Natural killer cell (primary cell): ENCODE results near the gene KIAA0513. TPM values are rescaled to one million over a fixed set of nuclear protein-coding genes. Genes with fewer than 3 reads are reported as not detected.

Experiments used
- ATAC-seq, 3 donors: fragments of 150-1000 bp in 2 of 3; fragments of 200-7000 bp in 1 of 3; cut with Tn5 transposase; 1 replicate in 1 of 3; 2 replicates in 2 of 3; pipeline ENCODE4 v1.10.0; 2021; ENCODE audit warnings: mild to moderate bottlenecking in 2 of 3, moderate library complexity in 2 of 3
- DNase-seq, 2 donors: peaks; one replicate each; pipeline versions ENCODE4 v3.0.0 to v3.0.0-alpha.2; 2013 to 2021; ENCODE audit warnings: mixed read lengths in 1 of 2
- H3K27ac ChIP-seq: one replicate; pipeline ENCODE4 v1.5.1; 2013; ENCODE audit warnings: mild to moderate bottlenecking, low read length
- H3K27me3 ChIP-seq: one replicate; pipeline ENCODE4 v1.6.1; 2013; ENCODE audit warnings: low read length; ENCODE audit not compliant: control insufficient read depth, insufficient read depth
- H3K36me3 ChIP-seq: one replicate; pipeline ENCODE4 v1.6.1; 2013; ENCODE audit warnings: low read length; ENCODE audit not compliant: control insufficient read depth, insufficient read depth
- H3K4me1 ChIP-seq: one replicate; pipeline ENCODE4 v1.6.1; 2013; ENCODE audit warnings: low read length; ENCODE audit not compliant: control insufficient read depth, insufficient read depth
- H3K4me3 ChIP-seq: one replicate; pipeline ENCODE4 v1.5.1; 2013; ENCODE audit warnings: low read length
- H3K9me3 ChIP-seq: one replicate; pipeline ENCODE4 v1.6.1; 2013; ENCODE audit warnings: low read length; ENCODE audit not compliant: control insufficient read depth, insufficient read depth
- H3K27ac Mint-ChIP-seq, 2 donors: one replicate each; pipeline ENCODE4 v1.8.0; 2022; ENCODE audit warnings: mild to moderate bottlenecking in 2 of 2, mixed read lengths in 2 of 2, moderate library complexity in 1 of 2
- H3K27me3 Mint-ChIP-seq, 2 donors: one replicate each; pipeline ENCODE4 v1.8.0; 2022; ENCODE audit warnings: low read depth in 2 of 2, mixed read lengths in 2 of 2
- H3K36me3 Mint-ChIP-seq: one replicate; pipeline ENCODE4 v1.8.0; 2022; ENCODE audit warnings: mixed read lengths
- H3K4me1 Mint-ChIP-seq, 2 donors: one replicate each; pipeline ENCODE4 v1.8.0; 2022; ENCODE audit warnings: mixed read lengths in 2 of 2
- H3K4me3 Mint-ChIP-seq: one replicate; pipeline ENCODE4 v1.8.0; 2022; ENCODE audit warnings: mild to moderate bottlenecking, moderate library complexity, mixed read lengths
- H3K9me3 Mint-ChIP-seq, 2 donors: one replicate each; pipeline ENCODE4 v1.8.0; 2022; ENCODE audit warnings: mixed read lengths in 2 of 2
- CTCF ChIP-seq: fragments of 200-600 bp; IDR thresholded peaks from one replicate; pipeline ENCODE4 v1.8.0; 2022; ENCODE audit warnings: antibody characterized with exemption
- WGBS: methylation state at CpG from one replicate; pipeline ENCODE4 v1.1.7; 2013; ENCODE audit warnings: missing lambda C conversion rate; ENCODE audit not compliant: insufficient coverage; 5-methylcytosine and 5-hydroxymethylcytosine counted together
- intact Hi-C: fragments of 100-400 bp; cut with micrococcal nuclease; formaldehyde crosslinking; loops from one replicate; pipeline ENCODE4 v1.14.2; 2022
- total RNA-seq, 4 donors: library from RNA; stranded (reverse); fragments of 120-200 nt in 1 of 4; gene quantifications; one replicate each; pipeline versions ENCODE4 v1.2.3 to v1.2.4, GENCODE V29; 2013 to 2022

KIAA0513 gene
- total RNA-seq, 3 donors from 2014 or later (not counting 1 experiment from before 2014, with no cell fraction given), result 7.9 to 17.7 (median 12.1) TPM

DNA sequence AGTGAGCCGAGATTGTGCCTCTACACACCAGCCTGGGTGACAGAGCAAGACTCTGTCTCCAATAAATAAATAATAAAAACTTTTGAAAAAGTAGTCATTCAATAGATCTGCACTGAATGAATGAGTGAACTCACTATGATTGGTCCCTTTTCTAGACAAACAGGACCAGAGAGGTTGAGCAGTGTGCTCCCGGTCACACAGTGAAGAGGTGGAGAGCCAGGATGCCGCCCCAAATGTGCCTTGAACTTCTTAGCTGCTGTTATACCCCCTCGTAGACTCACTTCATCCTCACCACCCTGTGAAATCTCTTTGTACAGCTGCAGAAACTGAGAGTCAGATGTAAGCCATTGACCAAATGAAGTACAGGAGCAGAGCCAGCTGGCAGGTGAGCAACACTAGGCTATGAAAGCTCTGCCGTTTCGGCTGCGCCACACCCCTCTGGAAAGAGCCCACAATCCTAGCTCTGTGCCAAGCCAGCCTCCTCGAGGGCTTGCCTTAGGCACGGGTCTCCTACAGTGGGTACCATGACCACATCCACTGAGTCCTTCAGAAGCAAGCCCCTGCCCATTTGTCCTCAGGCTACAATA lies 7.8 kb upstream of the KIAA0513 start:
- H3K27ac Mint-ChIP-seq, result no peak overlapping the region
- Histone ChIP-seq H3K4me1 (peaks cover 7% of the 10 kb centered on the region), H3K4me3 (no peak overlapping the region), H3K27ac (no peak overlapping the region), H3K36me3 (no peaks in the 10 kb centered on the region), H3K9me3 (no peaks in the 10 kb centered on the region), H3K27me3 (no peaks in the 10 kb centered on the region)
- peaks cover 0 to 2% of the 10 kb centered on the region in 2 donors for H3K27me3 Mint-ChIP-seq
- H3K4me3 Mint-ChIP-seq, result no peak overlapping the region
- peaks cover 6 to 11% of the 10 kb centered on the region in 2 donors for H3K4me1 Mint-ChIP-seq
- intact Hi-C loops, result no loop called here
- no peaks in the 10 kb centered on the region for H3K9me3 Mint-ChIP-seq
- 89% methylated on average over 9 of the region's 9 CpGs for WGBS
- ATAC-seq (no peak), DNase-seq (no peak)
- no peak for TF ChIP-seq CTCF
- H3K36me3 Mint-ChIP-seq, result no peaks in the 10 kb centered on the region

DNA sequence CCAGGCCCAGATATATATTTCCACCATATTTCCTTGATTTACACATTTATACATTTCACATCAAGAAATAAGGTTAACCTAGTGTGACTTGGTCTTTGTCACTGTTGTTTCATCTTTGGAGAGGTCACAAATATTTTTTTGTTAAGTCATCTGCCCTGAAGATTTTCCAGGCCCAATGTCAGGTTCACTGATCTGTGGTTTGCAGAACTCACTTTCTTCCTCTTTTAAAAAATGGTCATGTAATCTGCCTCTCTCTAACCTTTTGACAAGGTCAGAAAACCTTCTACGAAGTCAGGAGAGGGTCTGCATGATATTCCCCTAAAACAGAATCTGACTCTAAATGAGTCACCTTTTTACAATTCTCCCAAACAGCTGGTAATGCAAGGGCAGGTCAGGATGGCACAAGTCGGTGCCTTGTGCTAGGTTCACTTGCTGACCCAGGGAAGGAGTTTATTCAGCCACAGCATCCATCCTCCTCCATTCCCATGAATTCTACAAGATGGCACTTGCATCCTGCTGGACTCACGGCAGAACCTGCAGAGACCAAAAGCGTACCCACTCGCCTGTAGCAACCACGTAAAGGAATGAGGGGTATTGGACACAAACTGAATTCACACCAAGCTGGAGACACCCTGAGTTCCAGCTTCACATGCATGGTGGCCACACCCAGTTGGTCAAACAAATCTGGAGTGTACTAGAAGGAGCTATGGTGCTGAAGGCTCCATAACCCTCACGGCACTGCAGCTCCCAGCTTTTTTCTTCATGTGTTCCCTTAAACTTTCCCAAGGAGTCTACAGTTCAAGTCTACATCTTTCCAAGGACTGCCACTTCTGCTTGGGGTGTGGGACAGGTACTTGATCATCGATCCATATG lies 1.6 kb upstream of the KIAA0513 start:
- H3K4me3 Mint-ChIP-seq, result peak overlapping the region; percentile 83
- H3K36me3 Mint-ChIP-seq, result no peaks in the 10 kb centered on the region
- no peaks in the 10 kb centered on the region for H3K27me3 Mint-ChIP-seq
- Histone ChIP-seq H3K36me3 (no peaks in the 10 kb centered on the region), H3K4me3 (no peak overlapping the region), H3K27ac (no peak overlapping the region), H3K27me3 (no peaks in the 10 kb centered on the region), H3K4me1 (peaks cover 29% of the 10 kb centered on the region), H3K9me3 (no peaks in the 10 kb centered on the region)
- H3K27ac Mint-ChIP-seq, result peak overlapping the region; percentile 79 to 97
- DNase-seq (no peak), ATAC-seq (no peak)
- 79% methylated on average over 8 of the region's 8 CpGs for WGBS
- no peak for TF ChIP-seq CTCF
- H3K9me3 Mint-ChIP-seq, result no peaks in the 10 kb centered on the region
- peaks cover 20 to 33% of the 10 kb centered on the region in 2 donors for H3K4me1 Mint-ChIP-seq
- intact Hi-C loops, result loop anchor here (5.0 kb wide), 1 partner anchor 61 kb away; no protein-coding TSS in a partner anchor

DNA sequence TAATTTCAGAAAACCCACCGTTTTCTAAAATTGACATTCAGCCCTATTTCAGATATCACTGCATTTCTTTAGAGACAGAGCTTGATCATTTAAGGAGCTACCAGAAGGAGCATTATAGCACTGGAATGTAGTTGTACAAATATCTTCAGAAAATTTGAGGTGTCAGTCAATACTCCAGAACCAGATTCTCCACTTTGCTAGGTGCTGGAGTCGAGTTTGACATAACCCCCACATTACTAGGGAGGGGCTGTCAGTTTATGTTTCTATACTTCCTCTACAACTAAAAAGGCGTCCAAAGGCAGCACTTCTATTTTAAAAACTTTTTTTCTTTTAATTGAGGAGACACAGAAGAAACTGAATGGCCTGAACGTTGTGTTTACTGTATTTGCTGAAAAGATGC lies 892 bp upstream of the KIAA0513 start:
- peaks cover 20 to 33% of the 10 kb centered on the region in 2 donors for H3K4me1 Mint-ChIP-seq
- 53% methylated on average over 3 of the region's 4 CpGs for WGBS
- H3K4me1 ChIP-seq, result peaks cover 29% of the 10 kb centered on the region
- no peaks in the 10 kb centered on the region for H3K36me3 Mint-ChIP-seq
- H3K4me3 Mint-ChIP-seq, result peak overlapping the region; percentile 83
- no peaks in the 10 kb centered on the region for H3K27me3 ChIP-seq
- no peaks in the 10 kb centered on the region for H3K27me3 Mint-ChIP-seq
- peaks cover under 1% of the 10 kb centered on the region for H3K36me3 ChIP-seq
- ATAC-seq (no peak), DNase-seq (no peak)
- H3K9me3 Mint-ChIP-seq, result no peaks in the 10 kb centered on the region
- intact Hi-C loops, result loop anchor here (1.0 to 5.0 kb wide), 2 partner anchors 15 to 61 kb away; partner anchors contain the start of gene ZDHHC7
- no peak for TF ChIP-seq CTCF
- no peaks in the 10 kb centered on the region for H3K9me3 ChIP-seq
- H3K4me3 ChIP-seq, result peak overlapping the region; percentile 88
- peak overlapping the region; percentile 79 to 97 for H3K27ac Mint-ChIP-seq
- H3K27ac ChIP-seq, result no peak overlapping the region
